ENCODE measurements around the gene PTPRA. TPM values are rescaled to one million over a fixed set of nuclear protein-coding genes. Genes with fewer than 3 reads are reported as not detected.

The PTPRA gene
- total RNA-seq, 1 experiment from 2014 or later: 57.0 TPM

- H3K36me3 Mint-ChIP-seq (ENCODE audit: insufficient read depth, unreplicated experiment): peaks cover 7% of the 10 kb centered on the region
- no peak overlapping the region for H3K4me3 Mint-ChIP-seq (ENCODE audit: unreplicated experiment)
- H3K27ac Mint-ChIP-seq (ENCODE audit: unreplicated experiment): no peak overlapping the region
- ChIA-PET CTCF (no interaction called here), POLR2A (interaction anchor here (0.6 kb wide), 1 partner anchor 187 kb away, joined by 5 read pairs; the partner anchor contains the start of gene MRPS26)
- Histone ChIP-seq H3K36me3 (ENCODE audit: control insufficient read depth, insufficient read depth, low read length) (no peaks in the 10 kb centered on the region), H3K4me3 (ENCODE audit: low read depth, low read length) (no peak overlapping the region), H3K27me3 (replicated peaks; ENCODE audit: control insufficient read depth, insufficient read depth, low read length) (no peaks in the 10 kb centered on the region), H3K9me3 (no peaks in the 10 kb centered on the region), H3K4me1 (no peaks in the 10 kb centered on the region)
- intact Hi-C loops (cut with micrococcal nuclease; ENCODE audit: unreplicated experiment): no loop called here
- no peak for TF ChIP-seq CTCF (IDR thresholded peaks at IDR 0.05; ENCODE audit: insufficient read depth in 1 of 2, low read depth in 1 of 2, low read length in 1 of 2, severe bottlenecking in 1 of 2, unreplicated experiment in 1 of 2)
- DNase-seq: no peak
- BruUV-seq (replicated peaks): no TSS peak
- H3K9me3 Mint-ChIP-seq (ENCODE audit: unreplicated experiment): no peaks in the 10 kb centered on the region
- no peaks in the 10 kb centered on the region for H3K4me1 Mint-ChIP-seq (ENCODE audit: low read depth, unreplicated experiment)
- H3K27me3 Mint-ChIP-seq (ENCODE audit: insufficient read depth, unreplicated experiment): no peaks in the 10 kb centered on the region
Observed at GRCh38 chr20:2859330-2860121, 13.8 kb upstream of the PTPRA start.

- no peaks in the 10 kb centered on the region for H3K27me3 Mint-ChIP-seq (ENCODE audit: insufficient read depth, unreplicated experiment)
- BruUV-seq (replicated peaks): TSS peak; percentile 11
- ChIA-PET CTCF (no interaction called here), POLR2A (interaction anchor here (0.7 kb wide), 1 partner anchor 16 kb away, joined by 3 read pairs; no protein-coding TSS in a partner anchor)
- DNase-seq: no peak
- H3K4me3 Mint-ChIP-seq (ENCODE audit: unreplicated experiment): no peak overlapping the region
- Histone ChIP-seq H3K4me3 (ENCODE audit: low read depth, low read length) (no peak overlapping the region), H3K36me3 (ENCODE audit: control insufficient read depth, insufficient read depth, low read length) (no peaks in the 10 kb centered on the region), H3K4me1 (no peaks in the 10 kb centered on the region), H3K27me3 (replicated peaks; ENCODE audit: control insufficient read depth, insufficient read depth, low read length) (no peaks in the 10 kb centered on the region), H3K9me3 (no peaks in the 10 kb centered on the region)
- no peaks in the 10 kb centered on the region for H3K9me3 Mint-ChIP-seq (ENCODE audit: unreplicated experiment)
- TF ChIP-seq CTCF (IDR thresholded peaks at IDR 0.05; ENCODE audit: insufficient read depth in 1 of 2, low read depth in 1 of 2, low read length in 1 of 2, severe bottlenecking in 1 of 2, unreplicated experiment in 1 of 2): no peak
- no peak overlapping the region for H3K27ac Mint-ChIP-seq (ENCODE audit: unreplicated experiment)
- peaks cover 7% of the 10 kb centered on the region for H3K36me3 Mint-ChIP-seq (ENCODE audit: insufficient read depth, unreplicated experiment)
- no peaks in the 10 kb centered on the region for H3K4me1 Mint-ChIP-seq (ENCODE audit: low read depth, unreplicated experiment)
- intact Hi-C loops (cut with micrococcal nuclease; ENCODE audit: unreplicated experiment): no loop called here
Observed at GRCh38 chr20:2864626-2865025, 8.7 kb upstream of the PTPRA start.

- no peaks in the 10 kb centered on the region for H3K36me3 ChIP-seq (ENCODE audit: control insufficient read depth, insufficient read depth, low read length)
- no peaks in the 10 kb centered on the region for H3K9me3 ChIP-seq
- no peak overlapping the region for H3K27ac Mint-ChIP-seq (ENCODE audit: unreplicated experiment)
- TF ChIP-seq CTCF (IDR thresholded peaks at IDR 0.05; ENCODE audit: insufficient read depth in 1 of 2, low read depth in 1 of 2, low read length in 1 of 2, severe bottlenecking in 1 of 2, unreplicated experiment in 1 of 2): no peak
- intact Hi-C loops (cut with micrococcal nuclease; ENCODE audit: unreplicated experiment): no loop called here
- DNase-seq: no peak
- H3K36me3 Mint-ChIP-seq (ENCODE audit: insufficient read depth, unreplicated experiment): peaks cover 7% of the 10 kb centered on the region
- H3K4me3 ChIP-seq (ENCODE audit: low read depth, low read length): no peak overlapping the region
- no peaks in the 10 kb centered on the region for H3K9me3 Mint-ChIP-seq (ENCODE audit: unreplicated experiment)
- BruUV-seq (replicated peaks): no TSS peak
- CTCF ChIA-PET: no interaction called here
- no peaks in the 10 kb centered on the region for H3K4me1 ChIP-seq
- H3K27me3 Mint-ChIP-seq (ENCODE audit: insufficient read depth, unreplicated experiment): no peaks in the 10 kb centered on the region
- H3K27me3 ChIP-seq (replicated peaks; ENCODE audit: control insufficient read depth, insufficient read depth, low read length): no peaks in the 10 kb centered on the region
- peaks cover under 1% of the 10 kb centered on the region for H3K4me1 Mint-ChIP-seq (ENCODE audit: low read depth, unreplicated experiment)
- POLR2A ChIA-PET: no interaction called here
- H3K4me3 Mint-ChIP-seq (ENCODE audit: unreplicated experiment): no peak overlapping the region
Observed at GRCh38 chr20:2865101-2865500, 8.2 kb upstream of the PTPRA start.
